ENCODE measurements around the gene CFAP47.

- TF ChIP-seq CTCF (IDR thresholded peaks at IDR 0.05; ENCODE audit: insufficient read depth, low read depth, low read length): no peak
- no peak for TF ChIP-seq EZH2 (IDR thresholded peaks at IDR 0.05; ENCODE audit: insufficient read depth, low read length)
Measured at GRCh38 chrX:36314303-36314702, 394.8 kb downstream of the CFAP47 start.

Data from astrocyte (in vitro differentiated cells and primary cell).